Measurements from ENCODE around the gene SERPINB12. TPM values are rescaled to one million over a fixed set of nuclear protein-coding genes. Genes with fewer than 3 reads are reported as not detected.
A peak's percentile ranks its signal among the peaks of the same experiment; 100 is the strongest.

Gene SERPINB12
- total RNA-seq, result 10 to 100 TPM; 14.8 to 88.4 (median 79.5) TPM

DNA sequence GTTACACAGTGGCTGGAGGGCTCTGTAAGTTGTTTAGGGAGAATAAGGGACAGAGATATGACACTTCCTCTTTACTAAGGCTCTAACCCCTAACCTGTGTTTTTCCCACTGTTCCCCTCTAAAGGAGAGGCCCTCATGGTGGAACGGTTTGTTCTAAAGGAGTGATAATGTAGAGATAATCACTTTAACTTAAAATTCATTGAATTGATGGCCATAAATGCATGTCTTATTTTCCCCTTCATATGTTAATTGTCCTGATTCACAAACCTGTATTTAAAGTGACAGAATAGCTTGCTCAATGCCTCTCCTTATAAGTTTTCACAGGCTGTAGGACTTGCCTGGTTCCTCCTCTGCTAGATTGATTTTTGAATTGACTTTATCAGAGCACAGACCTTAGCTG lies at the start of gene SERPINB12:
Gene SERPINB12, plus strand, starts transcription at position 301 of the 400 bp plus-strand sequence. CDS start 13,791 bp downstream, outside the sequence.
- DNase-seq (ENCODE audit: low spot score in 2 of 2), result no peak
- Histone ChIP-seq H3K9me3 (no peaks in the 10 kb centered on the region), H3K4me1 (peaks cover 8% of the 10 kb centered on the region), H3K27ac (no peak within 1 kb of the TSS), H3K27me3 (no peaks in the 10 kb centered on the region), H3K4me3 (no peak within 1 kb of the TSS), H3K36me3 (no peaks in the 10 kb centered on the region)
- no peak for TF ChIP-seq POLR2A (IDR thresholded peaks at IDR 0.05)
- 86% methylated on average over 1 of the region's 1 CpG for WGBS

- TF ChIP-seq, protein P1, sequence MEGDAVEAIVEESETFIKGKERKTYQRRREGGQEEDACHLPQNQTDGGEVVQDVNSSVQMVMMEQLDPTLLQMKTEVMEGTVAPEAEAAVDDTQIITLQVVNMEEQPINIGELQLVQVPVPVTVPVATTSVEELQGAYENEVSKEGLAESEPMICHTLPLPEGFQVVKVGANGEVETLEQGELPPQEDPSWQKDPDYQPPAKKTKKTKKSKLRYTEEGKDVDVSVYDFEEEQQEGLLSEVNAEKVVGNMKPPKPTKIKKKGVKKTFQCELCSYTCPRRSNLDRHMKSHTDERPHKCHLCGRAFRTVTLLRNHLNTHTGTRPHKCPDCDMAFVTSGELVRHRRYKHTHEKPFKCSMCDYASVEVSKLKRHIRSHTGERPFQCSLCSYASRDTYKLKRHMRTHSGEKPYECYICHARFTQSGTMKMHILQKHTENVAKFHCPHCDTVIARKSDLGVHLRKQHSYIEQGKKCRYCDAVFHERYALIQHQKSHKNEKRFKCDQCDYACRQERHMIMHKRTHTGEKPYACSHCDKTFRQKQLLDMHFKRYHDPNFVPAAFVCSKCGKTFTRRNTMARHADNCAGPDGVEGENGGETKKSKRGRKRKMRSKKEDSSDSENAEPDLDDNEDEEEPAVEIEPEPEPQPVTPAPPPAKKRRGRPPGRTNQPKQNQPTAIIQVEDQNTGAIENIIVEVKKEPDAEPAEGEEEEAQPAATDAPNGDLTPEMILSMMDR (IDR thresholded peaks at IDR 0.05), result no peak
- TF ChIP-seq EP300 (IDR thresholded peaks at IDR 0.05) (no peak), POLR2AphosphoS5 (IDR thresholded peaks at IDR 0.05) (no peak), POLR2A (IDR thresholded peaks at IDR 0.05) (no peak)
- peaks cover 4% of the 10 kb centered on the region for H3K4me1 ChIP-seq
- no peak for DNase-seq (ENCODE audit: low spot score in 2 of 2)
- 80% methylated on average over 3 of the region's 3 CpGs for WGBS
- H3K4me3 ChIP-seq, result no peak overlapping the region
- peaks cover 48% of the 10 kb centered on the region for H3K36me3 ChIP-seq
- H3K27ac ChIP-seq, result no peak overlapping the region
- H3K9me3 ChIP-seq, result no peaks in the 10 kb centered on the region
- H3K27me3 ChIP-seq, result no peaks in the 10 kb centered on the region
These were observed 49.3 kb upstream of the SERPINB12 start for GRCh38 chr18:63492851-63493250.

DNA sequence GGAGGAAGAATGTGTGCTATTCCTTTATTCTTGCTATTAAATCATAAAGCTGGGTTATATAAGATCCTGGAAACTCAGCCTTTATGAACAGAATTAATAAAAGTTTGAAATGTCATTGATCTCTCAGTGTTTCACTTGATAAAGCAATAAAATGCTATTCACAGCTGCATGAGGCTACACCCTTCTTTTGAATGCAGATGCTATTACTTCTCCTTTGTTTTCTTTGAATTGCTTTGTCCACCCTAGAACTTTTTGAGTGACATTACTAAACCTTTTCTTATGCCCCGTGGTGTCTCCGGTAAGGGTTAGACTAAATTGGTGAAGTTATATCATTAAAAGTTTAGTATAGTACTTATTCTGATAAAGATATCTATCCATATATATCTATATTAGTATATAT lies 46.5 kb upstream of the SERPINB12 start:
- no peak overlapping the region for H3K4me3 ChIP-seq
- H3K27me3 ChIP-seq, result no peaks in the 10 kb centered on the region
- WGBS, result 91% methylated on average over 2 of the region's 2 CpGs
- no peak overlapping the region for H3K27ac ChIP-seq
- H3K36me3 ChIP-seq, result peaks cover 44% of the 10 kb centered on the region
- DNase-seq (ENCODE audit: low spot score in 2 of 2), result no peak
- no peaks in the 10 kb centered on the region for H3K9me3 ChIP-seq
- H3K4me1 ChIP-seq, result no peaks in the 10 kb centered on the region
- TF ChIP-seq EP300 (IDR thresholded peaks at IDR 0.05), result no peak
- no peak for TF ChIP-seq POLR2AphosphoS5 (IDR thresholded peaks at IDR 0.05)
- TF ChIP-seq POLR2A (IDR thresholded peaks at IDR 0.05), result no peak
- TF ChIP-seq, protein P1 (IDR thresholded peaks at IDR 0.05), result no peak

DNA sequence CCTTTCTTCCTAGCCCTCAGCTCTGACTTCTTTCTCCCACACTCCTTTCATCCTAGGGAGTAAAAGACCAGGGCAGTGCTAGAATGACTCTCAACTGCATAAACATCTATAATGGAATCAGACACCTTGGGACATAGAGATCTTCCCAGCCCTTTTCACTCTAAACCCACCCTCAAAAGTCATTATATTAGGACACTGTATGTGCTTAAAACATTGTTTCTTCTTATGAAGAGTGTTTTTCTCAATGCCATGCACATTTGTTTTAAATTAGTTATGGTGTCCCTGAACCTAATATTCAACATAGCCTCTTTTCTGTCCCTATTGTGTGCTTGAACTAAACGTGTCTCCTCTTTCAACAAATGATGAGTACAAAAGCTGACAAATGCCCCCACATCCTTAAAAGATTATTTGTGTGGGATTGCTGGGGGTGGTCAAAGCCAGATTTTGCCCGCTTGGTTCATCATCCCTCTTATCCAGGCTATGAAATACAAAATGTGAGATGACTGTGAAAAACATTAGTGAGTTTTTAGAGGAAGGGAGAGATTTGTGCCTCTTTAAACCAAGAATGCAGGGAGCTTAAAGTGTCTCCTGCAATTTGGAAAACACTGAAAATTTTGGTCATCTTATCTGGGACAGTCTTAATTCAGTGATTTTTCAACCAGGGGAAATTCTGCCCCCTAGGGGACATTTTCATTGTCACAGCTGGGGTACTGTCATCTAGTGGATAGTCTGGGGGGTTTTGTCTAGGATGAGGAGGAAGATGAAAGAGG lies 36.4 kb upstream of the SERPINB12 start:
- TF ChIP-seq, protein P1 (IDR thresholded peaks at IDR 0.05), result peak in 1 of 2 donors; percentile 46
- no peak for TF ChIP-seq POLR2A (IDR thresholded peaks at IDR 0.05)
- no peak overlapping the region for H3K4me3 ChIP-seq
- peaks cover 23% of the 10 kb centered on the region for H3K36me3 ChIP-seq
- no peaks in the 10 kb centered on the region for H3K27me3 ChIP-seq
- 63% methylated on average over 2 of the region's 2 CpGs for WGBS
- H3K27ac ChIP-seq, result no peak overlapping the region
- no peaks in the 10 kb centered on the region for H3K9me3 ChIP-seq
- H3K4me1 ChIP-seq, result peaks cover 7% of the 10 kb centered on the region
- DNase-seq (ENCODE audit: low spot score in 2 of 2), result no peak

DNA sequence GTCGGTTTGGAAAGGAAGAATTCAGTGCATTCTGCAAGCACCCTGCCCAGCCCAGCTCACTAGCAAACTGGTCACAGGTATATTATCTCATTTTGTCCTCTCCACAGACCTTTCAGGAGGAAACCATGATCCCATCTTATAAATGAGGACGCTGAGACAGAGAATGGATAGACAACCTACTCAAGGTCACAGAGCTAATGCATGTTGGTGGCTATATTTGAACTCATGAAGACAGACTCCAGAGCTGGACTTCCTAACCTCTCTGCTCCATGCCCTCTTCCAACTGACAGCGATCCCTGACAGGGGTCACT lies 35.9 kb upstream of the SERPINB12 start:
- peaks cover 7% of the 10 kb centered on the region for H3K4me1 ChIP-seq
- WGBS, result 82% methylated on average over 3 of the region's 3 CpGs
- no peak overlapping the region for H3K4me3 ChIP-seq

More for the DNA sequence above, 35.9 kb upstream of the SERPINB12 start:
- Histone ChIP-seq H3K27ac (no peak overlapping the region), H3K36me3 (peaks cover 23% of the 10 kb centered on the region), H3K27me3 (no peaks in the 10 kb centered on the region), H3K9me3 (no peaks in the 10 kb centered on the region)
- TF ChIP-seq POLR2A (IDR thresholded peaks at IDR 0.05) (no peak), POLR2AphosphoS5 (IDR thresholded peaks at IDR 0.05) (no peak), EP300 (IDR thresholded peaks at IDR 0.05) (no peak)
- TF ChIP-seq, protein P1 (IDR thresholded peaks at IDR 0.05), result no peak
- no peak for DNase-seq (ENCODE audit: low spot score in 2 of 2)
